Activated CD8-positive, alpha-beta memory T cell treated with anti-CD3 and anti-CD28 coated beads for 24 hours (primary cell): Measurements from ENCODE around the gene KPTN.
A peak's percentile ranks its signal among the peaks of the same experiment; 100 is the strongest.

Source experiments
- DNase-seq: peaks from one replicate; pipeline ENCODE4 v3.0.0-alpha.2; 2020

KPTN gene

GRCh38 chr19:47483800-47484690, at the start of gene KPTN:
Gene KPTN, minus strand, starts transcription at chr19:47484219. Its CDS starts 59 bp downstream, at chr19:47484160.
- peak; percentile 97 for DNase-seq

GRCh38 chr19:47531640-47532387, 47.8 kb upstream of the KPTN start:
- DNase-seq, result no peak

DNA sequence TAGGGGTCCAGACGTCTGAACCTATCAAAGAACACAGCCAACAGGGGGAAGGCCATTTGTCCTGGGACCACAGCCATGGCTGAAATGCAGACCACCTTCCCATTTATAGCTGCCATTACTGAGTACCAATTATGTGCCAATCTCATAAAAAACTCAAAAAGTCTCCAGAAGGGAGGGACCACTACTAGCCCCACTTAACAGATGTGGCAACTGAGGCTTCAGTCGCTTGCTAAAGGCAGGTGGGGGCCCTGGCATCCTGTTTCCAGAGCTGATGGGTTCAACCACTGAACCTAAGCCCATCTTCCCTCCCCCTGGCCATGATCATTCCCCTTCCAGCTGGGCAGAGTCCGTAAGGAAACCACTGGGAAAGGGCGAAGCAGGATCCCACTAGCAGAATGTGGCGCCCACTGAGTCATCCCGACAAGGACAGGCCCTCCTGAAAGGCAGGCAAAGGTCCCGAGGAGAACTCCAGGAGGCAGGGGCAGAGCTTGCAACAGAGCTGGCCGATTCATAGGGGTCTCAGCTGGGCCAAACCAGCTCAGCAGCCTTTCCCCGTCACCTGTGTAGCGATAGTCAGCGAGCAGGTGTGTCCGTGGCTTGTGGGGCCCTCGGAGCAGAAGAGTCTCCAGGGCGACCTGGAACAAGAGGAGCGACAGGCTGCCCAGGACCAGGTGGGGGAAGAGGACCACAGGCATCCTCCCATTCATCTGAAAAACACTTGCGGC, 45.2 kb upstream of the KPTN start:
- DNase-seq, result no peak

GRCh38 chr19:47526798-47527197, 42.8 kb upstream of the KPTN start:
- no peak for DNase-seq

- no peak for DNase-seq
Observed at GRCh38 chr19:47523473-47523872, 39.5 kb upstream of the KPTN start.

GRCh38 chr19:47521473-47522180, 37.6 kb upstream of the KPTN start:
- no peak for DNase-seq

DNA sequence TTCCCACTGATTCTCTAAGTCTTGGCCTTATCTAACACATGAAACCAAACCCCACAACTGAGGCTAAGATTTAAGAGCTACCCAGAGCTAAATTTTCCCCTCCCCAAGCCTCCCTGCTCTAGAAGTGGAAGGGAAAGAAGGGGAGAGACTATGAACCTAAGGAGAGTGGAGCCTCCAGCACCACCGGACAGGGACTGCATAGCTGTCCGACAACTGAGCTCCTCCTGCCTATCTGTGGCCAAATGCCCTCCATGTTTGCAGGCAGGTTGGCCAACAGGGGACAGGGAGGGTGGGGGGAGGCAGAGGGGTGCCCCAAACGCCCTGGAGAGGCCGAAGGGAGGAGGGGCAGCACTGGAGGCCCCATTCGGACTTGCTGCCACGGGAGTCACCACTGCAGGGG, 36.8 kb upstream of the KPTN start:
- no peak for DNase-seq

DNA sequence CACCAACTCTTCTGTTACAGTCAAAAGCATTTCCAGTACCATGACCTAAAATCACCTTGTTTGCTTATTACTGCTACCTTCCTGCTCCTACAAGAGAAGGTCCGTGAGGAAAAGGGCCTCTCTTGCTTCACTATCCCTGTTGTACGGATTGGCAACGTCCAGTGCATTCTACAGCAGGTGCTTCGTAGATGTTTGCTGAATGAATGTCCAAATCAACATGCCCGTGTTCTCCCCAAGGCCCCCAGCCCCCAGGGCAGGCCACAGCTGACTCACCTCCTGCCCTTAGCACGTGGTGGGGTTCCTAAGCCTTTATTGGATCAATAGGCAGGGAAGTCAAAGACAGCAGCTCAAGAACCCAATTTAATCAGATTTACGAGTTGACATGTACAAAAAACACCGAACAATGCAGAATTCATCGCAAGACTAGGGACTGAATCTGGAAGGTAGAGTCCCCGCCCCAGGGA, 36.4 kb upstream of the KPTN start:
- no peak for DNase-seq

DNA sequence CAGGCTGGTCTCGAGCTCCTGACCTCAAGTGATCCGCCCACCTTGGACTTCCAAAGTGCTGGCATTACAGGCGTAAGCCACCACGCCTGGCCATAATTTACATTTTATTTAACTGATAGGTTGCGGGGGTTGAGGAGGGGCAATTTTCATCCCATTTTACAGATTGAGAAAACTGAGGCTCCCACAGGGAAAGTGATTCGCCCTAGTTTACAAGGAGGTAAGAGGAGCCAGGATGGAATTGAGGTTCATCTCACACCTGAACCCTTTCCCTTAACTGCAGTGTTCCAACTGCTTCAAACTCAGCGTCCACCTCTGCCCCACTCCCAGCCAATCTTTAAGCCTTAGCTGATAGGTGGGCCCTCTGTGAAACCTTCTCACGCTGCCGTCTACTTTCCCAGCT, 34.8 kb upstream of the KPTN start:
- DNase-seq, result no peak

DNA sequence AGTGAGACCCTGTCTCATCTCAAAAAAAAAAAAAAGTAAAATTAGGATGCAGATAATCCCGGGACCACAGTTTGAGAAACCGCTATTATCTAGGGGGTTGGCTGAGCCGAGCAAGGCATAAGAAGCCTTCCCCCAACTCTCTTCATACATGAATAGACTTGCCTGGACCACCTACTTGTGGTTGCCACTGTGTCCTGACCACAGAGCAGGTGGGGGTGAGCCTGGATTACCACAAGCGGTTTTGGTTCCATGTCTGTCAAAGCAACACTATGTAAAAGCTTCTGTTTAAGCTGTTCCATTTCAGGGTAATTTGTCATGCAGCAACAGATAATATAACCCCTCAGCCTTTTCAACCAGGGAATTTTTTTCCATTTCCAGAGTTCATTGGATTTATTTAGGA, 34.1 kb upstream of the KPTN start:
- DNase-seq, result peak; percentile 86

- DNase-seq, result peak; percentile 100
Observed at GRCh38 chr19:47514869-47515588, 31.0 kb upstream of the KPTN start, which contains the start of gene NAPA. Gene NAPA, minus strand, starts transcription at chr19:47515063. Its CDS starts 123 bp downstream, at chr19:47514940.

DNA sequence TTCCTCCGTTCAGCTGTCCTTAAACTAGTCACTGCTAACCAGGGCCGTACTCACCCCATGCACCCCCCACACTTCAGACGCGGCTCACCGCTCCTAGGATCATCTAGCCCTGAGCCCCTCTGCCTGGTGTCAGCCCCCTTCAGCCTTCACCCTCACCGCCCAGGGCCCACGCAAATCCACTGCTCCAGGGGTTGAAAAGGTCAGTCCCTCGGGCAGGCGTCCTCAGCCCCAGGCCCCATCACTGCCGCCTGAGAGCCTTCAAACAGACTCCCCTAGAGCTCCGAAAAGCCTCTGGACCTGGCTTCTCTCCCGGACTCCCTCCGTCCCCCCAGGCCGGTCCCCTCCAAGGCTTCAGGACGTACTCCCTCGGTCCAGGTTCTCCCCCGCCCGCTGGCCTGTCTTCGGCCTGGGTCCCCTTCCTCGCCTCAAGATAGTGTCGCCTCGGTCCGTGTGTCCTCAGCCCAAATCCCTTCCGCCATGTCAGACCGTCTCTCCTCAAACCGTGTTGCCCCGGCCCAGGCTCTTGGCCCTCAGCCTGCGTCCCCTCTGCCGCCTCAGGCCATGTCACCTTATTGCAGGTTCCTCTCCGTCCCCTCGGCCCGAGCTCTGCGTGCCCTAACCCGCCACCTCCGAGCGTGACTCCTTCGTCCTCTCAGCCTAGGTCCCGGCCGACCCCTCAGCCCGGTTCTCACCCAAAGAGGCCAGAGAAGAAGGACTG, 30.3 kb upstream of the KPTN start:
- DNase-seq, result no peak

- DNase-seq, result no peak
Observed at GRCh38 chr19:47512948-47513319, 28.9 kb upstream of the KPTN start.

GRCh38 chr19:47512183-47512947, 28.3 kb upstream of the KPTN start:
- DNase-seq, result no peak

- DNase-seq, result no peak
Observed at GRCh38 chr19:47511681-47512080, 27.7 kb upstream of the KPTN start.

- no peak for DNase-seq
Observed at GRCh38 chr19:47511128-47511517, 27.1 kb upstream of the KPTN start.

- no peak for DNase-seq
Observed at GRCh38 chr19:47510516-47511127, 26.6 kb upstream of the KPTN start.

DNA sequence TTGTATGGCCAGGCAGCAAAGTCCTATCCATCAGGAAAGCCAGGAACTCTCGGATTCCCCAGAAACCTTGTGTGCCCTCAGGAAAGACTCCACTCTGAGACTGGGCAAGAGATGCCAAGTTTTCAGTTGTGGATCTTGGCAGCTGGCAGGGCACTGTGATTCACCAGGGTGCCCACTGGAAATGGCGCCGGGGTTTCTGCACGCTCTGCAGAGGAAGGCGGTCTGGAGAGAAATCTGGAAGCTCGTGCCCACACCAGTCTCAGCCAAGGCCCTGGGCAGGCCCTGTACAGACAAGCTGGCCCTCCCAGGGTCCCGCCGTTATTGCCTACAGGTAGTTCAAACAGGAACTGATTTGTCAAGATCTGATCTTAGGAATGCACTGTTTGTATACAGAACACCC, 26.0 kb upstream of the KPTN start:
- no peak for DNase-seq

DNA sequence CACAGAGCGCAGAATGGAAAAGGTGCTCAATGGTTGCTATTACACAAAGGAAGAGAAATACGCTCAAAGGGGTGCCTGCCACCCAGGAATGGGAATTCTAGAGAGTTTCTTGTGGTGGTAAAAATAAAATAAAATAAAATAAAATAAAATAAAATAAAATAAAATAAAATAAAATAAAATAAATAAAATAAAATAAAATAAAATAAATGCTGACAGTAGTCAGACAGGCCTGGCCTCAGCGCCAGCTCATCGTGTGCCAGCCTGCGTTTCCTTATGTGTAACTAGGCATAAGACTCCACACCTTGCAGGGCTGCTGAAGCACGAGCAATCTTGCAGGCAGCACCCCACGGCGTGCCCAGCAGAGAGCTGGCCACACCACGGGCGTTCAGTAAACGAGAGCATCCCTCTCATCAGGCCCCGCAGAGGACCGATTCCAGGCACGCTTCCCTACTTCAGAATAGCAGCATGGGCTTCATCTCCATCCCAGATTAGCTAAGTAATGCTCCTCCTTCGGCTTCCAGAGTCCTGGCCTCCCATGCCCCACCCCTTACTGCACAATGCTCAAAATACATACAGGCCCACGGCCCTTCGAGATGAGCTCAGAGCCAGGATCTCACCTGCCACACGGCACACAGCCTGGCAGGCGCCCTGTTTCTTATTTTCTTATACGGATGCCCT, 25.3 kb upstream of the KPTN start:
- DNase-seq, result no peak
